Measurements from ENCODE around the gene MORN3.

DNA sequence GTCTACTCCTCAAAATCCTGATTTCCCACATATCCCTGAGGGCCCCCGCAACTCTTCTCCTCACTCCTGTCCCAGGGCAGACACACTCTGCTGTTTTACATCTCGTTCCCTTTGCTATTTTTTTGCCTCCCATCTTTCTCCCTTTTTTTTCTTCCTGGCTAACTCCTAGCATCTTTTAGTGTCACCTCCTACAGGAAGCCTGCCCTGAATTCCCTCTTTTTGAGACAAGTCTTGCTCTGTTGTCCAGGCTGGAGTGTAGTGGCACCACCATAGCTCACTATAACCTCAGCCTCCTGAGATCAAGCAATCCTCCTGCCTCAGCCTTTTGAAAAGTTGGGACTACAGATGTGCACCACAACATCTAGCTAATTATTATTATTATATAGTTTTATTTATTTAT lies 13.3 kb downstream of the MORN3 start:
- TF ChIP-seq POLR2A (IDR thresholded peaks at IDR 0.05; ENCODE audit: low read depth, low read length) (no peak), CTCF (conservative IDR thresholded peaks at IDR 0.05; ENCODE audit: low read depth, low read length) (no peak), ELK1 (IDR thresholded peaks at IDR 0.05; ENCODE audit: borderline replicate concordance, low read depth, low read length) (no peak), SMC3 (IDR thresholded peaks at IDR 0.05; ENCODE audit: low read depth, low read length) (no peak), NFE2L2 (IDR thresholded peaks at IDR 0.05; ENCODE audit: low read depth, low read length) (no peak), RAD21 (IDR thresholded peaks at IDR 0.05; ENCODE audit: low read length) (no peak)

Measured in IMR-90 (cell line).